Natural killer cell (primary cell): ENCODE measurements around the gene SLC2A5. TPM values are rescaled to one million over a fixed set of nuclear protein-coding genes. Genes with fewer than 3 reads are reported as not detected.

Source experiments
- ATAC-seq, 3 donors: fragments of 150-1000 bp in 2 of 3; fragments of 200-7000 bp in 1 of 3; cut with Tn5 transposase; 1 replicate in 1 of 3; 2 replicates in 2 of 3; pipeline ENCODE4 v1.10.0; 2021; ENCODE audit warnings: mild to moderate bottlenecking in 2 of 3, moderate library complexity in 2 of 3
- DNase-seq, 2 donors: peaks; one replicate each; pipeline versions ENCODE4 v3.0.0 to v3.0.0-alpha.2; 2013 to 2021; ENCODE audit warnings: mixed read lengths in 1 of 2
- H3K27ac ChIP-seq: one replicate; pipeline ENCODE4 v1.5.1; 2013; ENCODE audit warnings: mild to moderate bottlenecking, low read length
- H3K27me3 ChIP-seq: one replicate; pipeline ENCODE4 v1.6.1; 2013; ENCODE audit warnings: low read length; ENCODE audit not compliant: control insufficient read depth, insufficient read depth
- H3K36me3 ChIP-seq: one replicate; pipeline ENCODE4 v1.6.1; 2013; ENCODE audit warnings: low read length; ENCODE audit not compliant: control insufficient read depth, insufficient read depth
- H3K4me1 ChIP-seq: one replicate; pipeline ENCODE4 v1.6.1; 2013; ENCODE audit warnings: low read length; ENCODE audit not compliant: control insufficient read depth, insufficient read depth
- H3K4me3 ChIP-seq: one replicate; pipeline ENCODE4 v1.5.1; 2013; ENCODE audit warnings: low read length
- H3K9me3 ChIP-seq: one replicate; pipeline ENCODE4 v1.6.1; 2013; ENCODE audit warnings: low read length; ENCODE audit not compliant: control insufficient read depth, insufficient read depth
- H3K27ac Mint-ChIP-seq, 2 donors: one replicate each; pipeline ENCODE4 v1.8.0; 2022; ENCODE audit warnings: mild to moderate bottlenecking in 2 of 2, mixed read lengths in 2 of 2, moderate library complexity in 1 of 2
- H3K27me3 Mint-ChIP-seq, 2 donors: one replicate each; pipeline ENCODE4 v1.8.0; 2022; ENCODE audit warnings: low read depth in 2 of 2, mixed read lengths in 2 of 2
- H3K36me3 Mint-ChIP-seq: one replicate; pipeline ENCODE4 v1.8.0; 2022; ENCODE audit warnings: mixed read lengths
- H3K4me1 Mint-ChIP-seq, 2 donors: one replicate each; pipeline ENCODE4 v1.8.0; 2022; ENCODE audit warnings: mixed read lengths in 2 of 2
- H3K4me3 Mint-ChIP-seq: one replicate; pipeline ENCODE4 v1.8.0; 2022; ENCODE audit warnings: mild to moderate bottlenecking, moderate library complexity, mixed read lengths
- H3K9me3 Mint-ChIP-seq, 2 donors: one replicate each; pipeline ENCODE4 v1.8.0; 2022; ENCODE audit warnings: mixed read lengths in 2 of 2
- WGBS: methylation state at CpG from one replicate; pipeline ENCODE4 v1.1.7; 2013; ENCODE audit warnings: missing lambda C conversion rate; ENCODE audit not compliant: insufficient coverage; 5-methylcytosine and 5-hydroxymethylcytosine counted together
- intact Hi-C: fragments of 100-400 bp; cut with micrococcal nuclease; formaldehyde crosslinking; loops from one replicate; pipeline ENCODE4 v1.14.2; 2022
- total RNA-seq, 4 donors: library from RNA; stranded (reverse); fragments of 120-200 nt in 1 of 4; gene quantifications; one replicate each; pipeline versions ENCODE4 v1.2.3 to v1.2.4, GENCODE V29; 2013 to 2022
- TF ChIP-seq, protein P1 (sequence below): fragments of 200-600 bp; IDR thresholded peaks from one replicate; pipeline ENCODE4 v1.8.0; 2022; ENCODE audit warnings: antibody characterized with exemption

The SLC2A5 gene
- total RNA-seq, 3 donors from 2014 or later (not counting 1 experiment from before 2014, with no cell fraction given), result not detected

DNA sequence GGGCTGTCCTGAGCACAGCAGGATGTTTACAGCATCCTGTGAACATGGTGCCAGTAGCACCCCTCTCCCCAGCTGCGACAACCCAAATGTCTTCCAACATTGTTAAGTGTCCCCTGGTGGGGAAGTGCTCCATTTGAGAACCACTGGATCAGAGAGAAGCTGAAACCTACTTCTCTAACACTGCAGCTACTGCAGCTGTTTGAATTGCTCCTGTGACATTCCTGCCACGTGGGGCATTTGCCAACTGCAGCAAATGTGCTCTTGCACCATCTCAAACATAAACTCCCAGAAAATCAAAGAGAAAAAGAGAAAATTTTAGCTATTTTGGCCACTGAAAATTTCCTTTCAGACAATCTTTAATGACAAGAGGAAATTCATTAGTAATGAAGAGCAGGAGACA is 11.0 kb downstream of the SLC2A5 start:
- no peak overlapping the region for H3K4me3 Mint-ChIP-seq
- Histone ChIP-seq H3K4me3 (no peak overlapping the region), H3K27ac (no peak overlapping the region), H3K27me3 (no peaks in the 10 kb centered on the region), H3K9me3 (no peaks in the 10 kb centered on the region), H3K36me3 (no peaks in the 10 kb centered on the region), H3K4me1 (no peaks in the 10 kb centered on the region)
- H3K36me3 Mint-ChIP-seq, result no peaks in the 10 kb centered on the region
- WGBS, result 79% methylated on average over 2 of the region's 2 CpGs
- no peak for ATAC-seq
- H3K27ac Mint-ChIP-seq, result no peak overlapping the region
- H3K4me1 Mint-ChIP-seq, result no peaks in the 10 kb centered on the region
- TF ChIP-seq, protein P1, sequence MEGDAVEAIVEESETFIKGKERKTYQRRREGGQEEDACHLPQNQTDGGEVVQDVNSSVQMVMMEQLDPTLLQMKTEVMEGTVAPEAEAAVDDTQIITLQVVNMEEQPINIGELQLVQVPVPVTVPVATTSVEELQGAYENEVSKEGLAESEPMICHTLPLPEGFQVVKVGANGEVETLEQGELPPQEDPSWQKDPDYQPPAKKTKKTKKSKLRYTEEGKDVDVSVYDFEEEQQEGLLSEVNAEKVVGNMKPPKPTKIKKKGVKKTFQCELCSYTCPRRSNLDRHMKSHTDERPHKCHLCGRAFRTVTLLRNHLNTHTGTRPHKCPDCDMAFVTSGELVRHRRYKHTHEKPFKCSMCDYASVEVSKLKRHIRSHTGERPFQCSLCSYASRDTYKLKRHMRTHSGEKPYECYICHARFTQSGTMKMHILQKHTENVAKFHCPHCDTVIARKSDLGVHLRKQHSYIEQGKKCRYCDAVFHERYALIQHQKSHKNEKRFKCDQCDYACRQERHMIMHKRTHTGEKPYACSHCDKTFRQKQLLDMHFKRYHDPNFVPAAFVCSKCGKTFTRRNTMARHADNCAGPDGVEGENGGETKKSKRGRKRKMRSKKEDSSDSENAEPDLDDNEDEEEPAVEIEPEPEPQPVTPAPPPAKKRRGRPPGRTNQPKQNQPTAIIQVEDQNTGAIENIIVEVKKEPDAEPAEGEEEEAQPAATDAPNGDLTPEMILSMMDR, result no peak
- DNase-seq, result no peak
- no peaks in the 10 kb centered on the region for H3K27me3 Mint-ChIP-seq
- intact Hi-C loops, result no loop called here
- H3K9me3 Mint-ChIP-seq, result no peaks in the 10 kb centered on the region

DNA sequence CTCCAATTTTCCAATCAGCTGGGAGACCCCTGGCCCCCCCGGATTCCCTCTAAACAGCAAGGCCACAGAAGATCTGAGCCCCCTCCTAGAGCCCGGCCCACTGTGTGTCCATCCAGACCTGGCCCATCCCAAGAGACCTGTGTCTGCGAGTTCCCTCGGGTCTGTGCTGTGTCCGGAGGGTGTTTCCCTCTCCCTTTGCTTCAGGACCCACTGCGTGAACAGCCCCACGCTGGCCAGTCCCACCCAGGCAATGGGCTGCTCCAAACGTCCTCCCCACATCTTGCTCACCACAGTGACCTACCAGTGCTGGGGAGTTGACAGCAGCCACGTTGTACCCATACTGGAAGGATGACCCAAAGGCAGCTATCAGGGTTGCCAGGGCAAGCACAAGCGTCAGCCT is 11.6 kb downstream of the SLC2A5 start:
- TF ChIP-seq, protein P1, result no peak
- Mint-ChIP-seq H3K27me3 (no peaks in the 10 kb centered on the region), H3K36me3 (no peaks in the 10 kb centered on the region), H3K4me3 (no peak overlapping the region), H3K4me1 (no peaks in the 10 kb centered on the region), H3K27ac (no peak overlapping the region), H3K9me3 (no peaks in the 10 kb centered on the region)
- WGBS, result 90% methylated on average over 10 of the region's 10 CpGs
- DNase-seq, result no peak
- H3K9me3 ChIP-seq, result no peaks in the 10 kb centered on the region
- no peak overlapping the region for H3K27ac ChIP-seq
- H3K27me3 ChIP-seq, result no peaks in the 10 kb centered on the region
- H3K4me3 ChIP-seq, result no peak overlapping the region
- no peaks in the 10 kb centered on the region for H3K4me1 ChIP-seq
- no peaks in the 10 kb centered on the region for H3K36me3 ChIP-seq
- intact Hi-C loops, result no loop called here
- no peak for ATAC-seq

DNA sequence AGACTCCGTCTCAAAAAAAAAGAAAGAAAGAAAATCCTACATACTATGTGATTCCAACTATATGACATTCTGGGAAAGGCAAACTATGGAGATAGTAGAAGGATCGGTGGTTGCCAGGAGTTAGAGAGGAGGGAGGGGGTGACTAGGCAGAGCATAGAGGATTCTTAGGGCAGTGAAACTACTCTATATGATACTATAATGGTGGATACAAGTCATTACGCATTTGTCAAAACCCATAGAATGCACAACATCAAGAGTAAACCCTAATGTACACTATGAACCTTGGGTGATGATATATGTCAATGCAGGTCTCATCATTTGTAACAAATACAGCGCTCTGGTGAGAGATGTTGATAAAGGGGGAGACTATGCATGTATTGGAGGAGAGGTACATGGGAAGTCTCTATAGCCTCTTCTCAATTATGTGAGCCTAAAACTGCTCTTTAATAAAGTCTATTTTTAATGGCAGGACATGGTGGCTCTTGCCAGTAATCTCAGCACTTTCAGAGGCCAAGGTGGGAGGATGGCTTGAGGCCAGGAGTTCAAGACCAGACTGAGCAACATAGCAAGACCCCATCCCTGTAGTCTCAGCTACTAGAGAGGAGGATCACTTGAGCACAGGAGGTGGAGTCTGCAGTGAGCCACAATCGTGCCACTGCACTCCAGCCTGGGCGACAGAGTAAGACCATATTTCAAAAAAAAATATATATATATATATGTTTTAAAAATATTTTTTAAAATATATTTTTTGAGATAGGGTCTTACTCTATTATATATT is 17.0 kb downstream of the SLC2A5 start:
- H3K9me3 ChIP-seq, result no peaks in the 10 kb centered on the region
- no peak overlapping the region for H3K4me3 Mint-ChIP-seq
- H3K9me3 Mint-ChIP-seq, result no peaks in the 10 kb centered on the region
- ATAC-seq (no peak), DNase-seq (no peak)
- H3K27ac Mint-ChIP-seq, result no peak overlapping the region
- intact Hi-C loops, result no loop called here
- 94% methylated on average over 2 of the region's 6 CpGs for WGBS
- H3K27me3 ChIP-seq, result no peaks in the 10 kb centered on the region
- H3K27me3 Mint-ChIP-seq, result no peaks in the 10 kb centered on the region
- H3K27ac ChIP-seq, result no peak overlapping the region
- H3K4me1 Mint-ChIP-seq, result no peaks in the 10 kb centered on the region
- no peaks in the 10 kb centered on the region for H3K4me1 ChIP-seq
- TF ChIP-seq, protein P1, result no peak
- no peaks in the 10 kb centered on the region for H3K36me3 Mint-ChIP-seq
- H3K36me3 ChIP-seq, result no peaks in the 10 kb centered on the region
- no peak overlapping the region for H3K4me3 ChIP-seq

DNA sequence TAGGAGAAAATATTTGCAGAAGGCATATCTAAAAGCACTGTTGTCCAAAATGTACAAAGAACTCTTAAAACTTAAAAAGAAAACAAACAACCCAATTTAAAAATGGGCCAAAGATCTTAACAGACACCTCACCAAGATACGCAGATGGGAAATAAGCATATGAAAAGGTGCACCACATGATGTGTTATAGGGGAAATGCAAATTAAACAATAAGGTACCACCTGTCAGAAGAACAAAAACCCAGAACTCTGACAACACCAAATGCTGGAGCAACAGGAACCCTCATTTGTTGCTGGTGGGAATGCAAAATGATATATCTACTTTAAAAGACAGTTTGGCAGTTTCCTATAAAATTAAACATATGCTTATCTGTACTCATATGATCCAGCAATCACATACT is 18.1 kb downstream of the SLC2A5 start:
- H3K36me3 Mint-ChIP-seq, result no peaks in the 10 kb centered on the region
- H3K4me1 Mint-ChIP-seq, result no peaks in the 10 kb centered on the region
- no peak for ATAC-seq
- H3K9me3 Mint-ChIP-seq, result no peaks in the 10 kb centered on the region
- no peak overlapping the region for H3K4me3 ChIP-seq
- H3K4me1 ChIP-seq, result no peaks in the 10 kb centered on the region
- H3K9me3 ChIP-seq, result no peaks in the 10 kb centered on the region
- DNase-seq, result no peak
- no peaks in the 10 kb centered on the region for H3K27me3 ChIP-seq
- intact Hi-C loops, result no loop called here
- H3K36me3 ChIP-seq, result no peaks in the 10 kb centered on the region
- no peak overlapping the region for H3K27ac Mint-ChIP-seq
- H3K4me3 Mint-ChIP-seq, result no peak overlapping the region
- no peaks in the 10 kb centered on the region for H3K27me3 Mint-ChIP-seq
- WGBS, result no CpG with 5 or more reads among the region's 1 CpG
- no peak overlapping the region for H3K27ac ChIP-seq
- TF ChIP-seq, protein P1, result no peak
